ENCODE measurements around the gene USH2A.

The USH2A gene

DNA sequence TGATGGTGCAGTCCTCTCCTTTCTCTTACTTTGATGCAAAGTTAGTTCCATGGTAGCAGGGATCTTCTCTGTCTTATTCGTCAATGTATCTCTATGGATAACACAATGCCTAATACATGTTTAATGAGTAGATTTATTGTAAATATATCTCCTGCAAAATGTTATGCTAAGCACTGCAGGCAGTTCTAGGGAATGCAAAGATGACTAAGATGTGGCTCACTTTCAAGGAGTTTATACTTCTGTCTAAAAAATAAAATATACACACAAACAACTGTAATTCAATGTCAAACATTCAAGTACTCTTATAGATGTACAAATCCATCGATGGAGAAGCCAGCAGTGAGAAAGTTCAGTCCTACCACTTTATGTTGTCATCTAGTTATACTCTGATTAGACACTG, 661.8 kb downstream of the USH2A start:
- no peaks in the 10 kb centered on the region for H3K79me1 ChIP-seq (ENCODE audit: low read depth, low read length)

DNA sequence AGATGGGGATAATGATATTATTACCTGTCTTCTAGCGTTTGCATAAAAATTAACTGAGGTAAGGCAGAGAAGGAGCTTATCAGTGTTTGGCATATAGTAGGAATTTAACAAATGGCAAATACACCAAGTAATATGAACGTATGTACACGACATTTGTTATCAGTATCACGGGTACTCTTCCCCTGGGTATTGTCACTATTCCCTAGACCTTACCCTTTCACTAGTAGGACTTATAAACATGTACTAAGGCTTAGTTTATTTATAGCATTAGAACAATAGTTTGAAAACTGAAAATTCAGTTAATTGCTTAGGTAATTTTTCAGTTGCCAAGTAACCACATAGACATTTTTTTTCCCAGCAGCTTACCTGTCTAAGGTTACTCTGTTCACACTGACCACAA, 669.1 kb downstream of the USH2A start:
- H2BK12ac ChIP-seq (ENCODE audit: low read length): no peak overlapping the region
- no peaks in the 10 kb centered on the region for H3K79me1 ChIP-seq (ENCODE audit: low read depth, low read length)
- H2BK5ac ChIP-seq (ENCODE audit: low read length): no peak overlapping the region
- no peak overlapping the region for H3K4me3 ChIP-seq (ENCODE audit: low read length in 2 of 2)
- no peaks in the 10 kb centered on the region for H3K27me3 ChIP-seq (ENCODE audit: control insufficient read depth in 3 of 3, insufficient read depth in 3 of 3, low read depth in 1 of 3, low read length in 3 of 3)
- H3K4me1 ChIP-seq (ENCODE audit: control insufficient read depth in 2 of 2, insufficient read depth in 1 of 2, low read depth in 1 of 2, low read length in 2 of 2): no peaks in the 10 kb centered on the region
- no peak overlapping the region for H3K14ac ChIP-seq (ENCODE audit: low read length)
- H2AFZ ChIP-seq (ENCODE audit: low read length): no peak overlapping the region
- no peak for DNase-seq (ENCODE audit: low spot score)
- no peak overlapping the region for H2BK120ac ChIP-seq (ENCODE audit: low read depth, low read length)
- no peak overlapping the region for H3K23ac ChIP-seq (ENCODE audit: low read depth, low read length, poor library complexity)
- no peak overlapping the region for H3K18ac ChIP-seq (ENCODE audit: low read length)
- H3K4me2 ChIP-seq (ENCODE audit: insufficient read depth, low read length, poor library complexity, severe bottlenecking): no peak overlapping the region
- H2AK5ac ChIP-seq (ENCODE audit: low read depth, low read length): no peak overlapping the region
- no peaks in the 10 kb centered on the region for H3K36me3 ChIP-seq (replicated peaks in 1 of 2; ENCODE audit: control insufficient read depth in 2 of 2, insufficient read depth in 2 of 2, low read length in 2 of 2)
- WGBS, 2 donors (ENCODE audit: extremely low coverage in 2 of 2, insufficient read length in 2 of 2, insufficient replicate concordance in 1 of 2): no CpG with 5 or more reads among the region's 4 CpGs
- no peak overlapping the region for H3K27ac ChIP-seq (replicated peaks; ENCODE audit: low read length)
- H3K4ac ChIP-seq (ENCODE audit: low read length): no peak overlapping the region
- no peak overlapping the region for H2BK15ac ChIP-seq (ENCODE audit: low read length)
- H3K9me3 ChIP-seq (replicated peaks in 1 of 2; ENCODE audit: control insufficient read depth in 2 of 2, insufficient read depth in 1 of 2, low read depth in 1 of 2, low read length in 2 of 2): no peaks in the 10 kb centered on the region
- H4K8ac ChIP-seq (ENCODE audit: low read depth, low read length): no peak overlapping the region
- no peak overlapping the region for H4K91ac ChIP-seq (ENCODE audit: low read depth, low read length, poor library complexity)
- no peak overlapping the region for H3K9ac ChIP-seq (ENCODE audit: low read depth, low read length, poor library complexity)

More for the DNA sequence above, 661.8 kb downstream of the USH2A start:
- Histone ChIP-seq H3K9me3 (replicated peaks in 1 of 2; ENCODE audit: control insufficient read depth in 2 of 2, insufficient read depth in 1 of 2, low read depth in 1 of 2, low read length in 2 of 2) (no peaks in the 10 kb centered on the region), H4K91ac (ENCODE audit: low read depth, low read length, poor library complexity) (no peak overlapping the region), H3K27me3 (ENCODE audit: control insufficient read depth in 3 of 3, insufficient read depth in 3 of 3, low read depth in 1 of 3, low read length in 3 of 3) (no peaks in the 10 kb centered on the region), H2AFZ (ENCODE audit: low read length) (no peak overlapping the region), H3K4ac (ENCODE audit: low read length) (no peak overlapping the region), H3K18ac (ENCODE audit: low read length) (no peak overlapping the region), H3K23ac (ENCODE audit: low read depth, low read length, poor library complexity) (no peak overlapping the region), H2BK120ac (ENCODE audit: low read depth, low read length) (no peak overlapping the region), H4K8ac (ENCODE audit: low read depth, low read length) (no peak overlapping the region), H3K14ac (ENCODE audit: low read length) (no peak overlapping the region), H2BK15ac (ENCODE audit: low read length) (no peak overlapping the region), H2BK12ac (ENCODE audit: low read length) (no peak overlapping the region), H3K36me3 (replicated peaks in 1 of 2; ENCODE audit: control insufficient read depth in 2 of 2, insufficient read depth in 2 of 2, low read length in 2 of 2) (no peaks in the 10 kb centered on the region), H3K27ac (replicated peaks; ENCODE audit: low read length) (no peak overlapping the region), H2BK5ac (ENCODE audit: low read length) (no peak overlapping the region), H3K4me1 (ENCODE audit: control insufficient read depth in 2 of 2, insufficient read depth in 1 of 2, low read depth in 1 of 2, low read length in 2 of 2) (no peaks in the 10 kb centered on the region), H3K9ac (ENCODE audit: low read depth, low read length, poor library complexity) (no peak overlapping the region), H3K4me2 (ENCODE audit: insufficient read depth, low read length, poor library complexity, severe bottlenecking) (no peak overlapping the region), H2AK5ac (ENCODE audit: low read depth, low read length) (no peak overlapping the region), H3K4me3 (ENCODE audit: low read length in 2 of 2) (no peak overlapping the region)
- no peak for DNase-seq (ENCODE audit: low spot score)
- WGBS, 2 donors (ENCODE audit: extremely low coverage in 2 of 2, insufficient read length in 2 of 2, insufficient replicate concordance in 1 of 2): no CpG with 5 or more reads among the region's 2 CpGs

DNA sequence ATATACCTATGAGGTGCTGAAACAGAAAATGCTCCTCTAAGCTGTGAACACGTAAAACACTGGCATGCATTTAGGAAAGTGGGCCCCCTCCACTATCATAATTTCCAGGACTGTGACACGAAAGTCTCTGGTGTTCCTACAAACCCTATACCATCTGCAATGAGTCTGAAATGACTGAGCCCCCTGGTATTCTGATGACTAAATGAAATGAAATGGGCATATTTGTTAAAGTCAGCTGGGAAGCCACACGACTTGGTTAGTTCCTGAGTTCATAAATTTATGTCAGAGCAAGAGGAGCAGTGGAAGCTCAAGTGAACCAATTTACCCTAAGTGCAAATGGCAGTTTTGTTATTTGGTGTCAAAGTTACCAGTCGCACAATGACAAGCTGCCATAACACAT, 673.8 kb downstream of the USH2A start:
- WGBS, 2 donors (ENCODE audit: extremely low coverage in 2 of 2, insufficient read length in 2 of 2, insufficient replicate concordance in 1 of 2): no CpG with 5 or more reads among the region's 4 CpGs
- H2BK15ac ChIP-seq (ENCODE audit: low read length): no peak overlapping the region
- no peak overlapping the region for H3K4ac ChIP-seq (ENCODE audit: low read length)
- no peaks in the 10 kb centered on the region for H3K9me3 ChIP-seq (replicated peaks in 1 of 2; ENCODE audit: control insufficient read depth in 2 of 2, insufficient read depth in 1 of 2, low read depth in 1 of 2, low read length in 2 of 2)
- DNase-seq (ENCODE audit: low spot score): no peak
- H2AK5ac ChIP-seq (ENCODE audit: low read depth, low read length): no peak overlapping the region
- no peaks in the 10 kb centered on the region for H3K36me3 ChIP-seq (replicated peaks in 1 of 2; ENCODE audit: control insufficient read depth in 2 of 2, insufficient read depth in 2 of 2, low read length in 2 of 2)
- no peak overlapping the region for H3K18ac ChIP-seq (ENCODE audit: low read length)
- no peak overlapping the region for H3K9ac ChIP-seq (ENCODE audit: low read depth, low read length, poor library complexity)
- H2BK120ac ChIP-seq (ENCODE audit: low read depth, low read length): no peak overlapping the region
- no peak overlapping the region for H3K27ac ChIP-seq (replicated peaks; ENCODE audit: low read length)
- H2BK5ac ChIP-seq (ENCODE audit: low read length): no peak overlapping the region
- no peaks in the 10 kb centered on the region for H3K79me1 ChIP-seq (ENCODE audit: low read depth, low read length)
- H3K4me2 ChIP-seq (ENCODE audit: insufficient read depth, low read length, poor library complexity, severe bottlenecking): no peak overlapping the region
- H3K23ac ChIP-seq (ENCODE audit: low read depth, low read length, poor library complexity): no peak overlapping the region
- no peaks in the 10 kb centered on the region for H3K4me1 ChIP-seq (ENCODE audit: control insufficient read depth in 2 of 2, insufficient read depth in 1 of 2, low read depth in 1 of 2, low read length in 2 of 2)
- no peak overlapping the region for H4K8ac ChIP-seq (ENCODE audit: low read depth, low read length)
- H2BK12ac ChIP-seq (ENCODE audit: low read length): no peak overlapping the region
- H2AFZ ChIP-seq (ENCODE audit: low read length): no peak overlapping the region
- H4K91ac ChIP-seq (ENCODE audit: low read depth, low read length, poor library complexity): no peak overlapping the region
- H3K27me3 ChIP-seq (ENCODE audit: control insufficient read depth in 3 of 3, insufficient read depth in 3 of 3, low read depth in 1 of 3, low read length in 3 of 3): no peaks in the 10 kb centered on the region
- H3K14ac ChIP-seq (ENCODE audit: low read length): no peak overlapping the region
- H3K4me3 ChIP-seq (ENCODE audit: low read length in 2 of 2): no peak overlapping the region

DNA sequence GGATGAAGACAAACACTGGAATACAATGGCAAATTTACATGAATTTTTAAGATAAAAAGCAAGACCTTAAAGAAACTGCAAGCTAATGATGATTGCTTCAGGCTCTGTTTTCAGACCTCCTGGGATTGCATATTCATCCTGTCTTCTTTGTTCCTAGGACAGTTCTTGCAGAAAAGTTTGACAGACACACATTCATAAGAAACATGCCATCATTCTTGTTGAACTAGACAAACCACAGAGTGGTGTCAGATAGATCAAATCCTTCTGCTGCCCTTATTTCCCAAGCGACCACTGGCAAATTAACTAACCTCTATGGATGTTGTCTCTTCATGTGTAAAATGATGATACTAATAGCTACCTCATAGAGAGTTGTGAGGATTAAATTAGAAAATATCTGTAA, 674.8 kb downstream of the USH2A start:
- no peak overlapping the region for H4K8ac ChIP-seq (ENCODE audit: low read depth, low read length)
- no CpG with 5 or more reads among the region's 1 CpG for WGBS, 2 donors (ENCODE audit: extremely low coverage in 2 of 2, insufficient read length in 2 of 2, insufficient replicate concordance in 1 of 2)
- no peak overlapping the region for H3K18ac ChIP-seq (ENCODE audit: low read length)
- H2BK12ac ChIP-seq (ENCODE audit: low read length): no peak overlapping the region
- no peak overlapping the region for H4K91ac ChIP-seq (ENCODE audit: low read depth, low read length, poor library complexity)
- no peak overlapping the region for H2BK15ac ChIP-seq (ENCODE audit: low read length)
- H3K27ac ChIP-seq (replicated peaks; ENCODE audit: low read length): no peak overlapping the region
- no peak for DNase-seq (ENCODE audit: low spot score)
- no peaks in the 10 kb centered on the region for H3K4me1 ChIP-seq (ENCODE audit: control insufficient read depth in 2 of 2, insufficient read depth in 1 of 2, low read depth in 1 of 2, low read length in 2 of 2)
- no peaks in the 10 kb centered on the region for H3K27me3 ChIP-seq (ENCODE audit: control insufficient read depth in 3 of 3, insufficient read depth in 3 of 3, low read depth in 1 of 3, low read length in 3 of 3)
- H2AFZ ChIP-seq (ENCODE audit: low read length): no peak overlapping the region
- H3K4ac ChIP-seq (ENCODE audit: low read length): no peak overlapping the region
- H2AK5ac ChIP-seq (ENCODE audit: low read depth, low read length): no peak overlapping the region
- H3K9ac ChIP-seq (ENCODE audit: low read depth, low read length, poor library complexity): no peak overlapping the region
- H3K79me1 ChIP-seq (ENCODE audit: low read depth, low read length): no peaks in the 10 kb centered on the region
- no peaks in the 10 kb centered on the region for H3K36me3 ChIP-seq (replicated peaks in 1 of 2; ENCODE audit: control insufficient read depth in 2 of 2, insufficient read depth in 2 of 2, low read length in 2 of 2)
- no peaks in the 10 kb centered on the region for H3K9me3 ChIP-seq (replicated peaks in 1 of 2; ENCODE audit: control insufficient read depth in 2 of 2, insufficient read depth in 1 of 2, low read depth in 1 of 2, low read length in 2 of 2)
- no peak overlapping the region for H3K4me2 ChIP-seq (ENCODE audit: insufficient read depth, low read length, poor library complexity, severe bottlenecking)
- no peak overlapping the region for H3K4me3 ChIP-seq (ENCODE audit: low read length in 2 of 2)
- H2BK120ac ChIP-seq (ENCODE audit: low read depth, low read length): no peak overlapping the region
- H2BK5ac ChIP-seq (ENCODE audit: low read length): no peak overlapping the region
- H3K14ac ChIP-seq (ENCODE audit: low read length): no peak overlapping the region
- no peak overlapping the region for H3K23ac ChIP-seq (ENCODE audit: low read depth, low read length, poor library complexity)

Measured in neuronal stem cell (in vitro differentiated cells).